ENCODE data around the gene HSD3B7. TPM values are rescaled to one million over a fixed set of nuclear protein-coding genes. Genes with fewer than 3 reads are reported as not detected.

Gene HSD3B7
- total RNA-seq, 1 donor = 26.8 TPM

GRCh38 chr16:31000671-31001382 is 15.8 kb downstream of the HSD3B7 start:
- DNase-seq (ENCODE audit: low read depth) = no peak
- H3K4me3 ChIP-seq (ENCODE audit: low read depth, low read length) = no peak overlapping the region
- TF ChIP-seq CTCF (IDR thresholded peaks at IDR 0.05; ENCODE audit: insufficient read depth, low read depth, low read length) = no peak

- TF ChIP-seq CTCF (IDR thresholded peaks at IDR 0.05; ENCODE audit: insufficient read depth, low read depth, low read length) = no peak
- DNase-seq (ENCODE audit: low read depth) = no peak
- H3K4me3 ChIP-seq (ENCODE audit: low read depth, low read length) = no peak overlapping the region
Measured at GRCh38 chr16:31001507-31002249, 16.7 kb downstream of the HSD3B7 start.

GRCh38 chr16:31002250-31002700 is 17.3 kb downstream of the HSD3B7 start:
- no peak for DNase-seq (ENCODE audit: low read depth)
- H3K4me3 ChIP-seq (ENCODE audit: low read depth, low read length) = no peak overlapping the region
- no peak for TF ChIP-seq CTCF (IDR thresholded peaks at IDR 0.05; ENCODE audit: insufficient read depth, low read depth, low read length)

GRCh38 chr16:31002862-31003341 is 17.9 kb downstream of the HSD3B7 start:
- DNase-seq (ENCODE audit: low read depth) = no peak
- no peak overlapping the region for H3K4me3 ChIP-seq (ENCODE audit: low read depth, low read length)
- no peak for TF ChIP-seq CTCF (IDR thresholded peaks at IDR 0.05; ENCODE audit: insufficient read depth, low read depth, low read length)

- DNase-seq (ENCODE audit: low read depth) = no peak
- H3K4me3 ChIP-seq (ENCODE audit: low read depth, low read length) = no peak overlapping the region
- TF ChIP-seq CTCF (IDR thresholded peaks at IDR 0.05; ENCODE audit: insufficient read depth, low read depth, low read length) = no peak
Measured at GRCh38 chr16:31003744-31004143, 18.7 kb downstream of the HSD3B7 start.

GRCh38 chr16:31004658-31005057 is 19.7 kb downstream of the HSD3B7 start:
- DNase-seq (ENCODE audit: low read depth) = no peak
- no peak overlapping the region for H3K4me3 ChIP-seq (ENCODE audit: low read depth, low read length)
- TF ChIP-seq CTCF (IDR thresholded peaks at IDR 0.05; ENCODE audit: insufficient read depth, low read depth, low read length) = no peak
